Measurements from ENCODE around the gene STMP1. TPM values are rescaled to one million over a fixed set of nuclear protein-coding genes. Genes with fewer than 3 reads are reported as not detected.
A peak's percentile ranks its signal among the peaks of the same experiment; 100 is the strongest.
"Not testable (repeated sequence)": the region's sequence is repeated elsewhere in the genome, so short reads cannot be mapped to it uniquely, and the experiment has no call there.

Gene STMP1
- total RNA-seq = 7.3 and 7.9 TPM in 2 replicates

DNA sequence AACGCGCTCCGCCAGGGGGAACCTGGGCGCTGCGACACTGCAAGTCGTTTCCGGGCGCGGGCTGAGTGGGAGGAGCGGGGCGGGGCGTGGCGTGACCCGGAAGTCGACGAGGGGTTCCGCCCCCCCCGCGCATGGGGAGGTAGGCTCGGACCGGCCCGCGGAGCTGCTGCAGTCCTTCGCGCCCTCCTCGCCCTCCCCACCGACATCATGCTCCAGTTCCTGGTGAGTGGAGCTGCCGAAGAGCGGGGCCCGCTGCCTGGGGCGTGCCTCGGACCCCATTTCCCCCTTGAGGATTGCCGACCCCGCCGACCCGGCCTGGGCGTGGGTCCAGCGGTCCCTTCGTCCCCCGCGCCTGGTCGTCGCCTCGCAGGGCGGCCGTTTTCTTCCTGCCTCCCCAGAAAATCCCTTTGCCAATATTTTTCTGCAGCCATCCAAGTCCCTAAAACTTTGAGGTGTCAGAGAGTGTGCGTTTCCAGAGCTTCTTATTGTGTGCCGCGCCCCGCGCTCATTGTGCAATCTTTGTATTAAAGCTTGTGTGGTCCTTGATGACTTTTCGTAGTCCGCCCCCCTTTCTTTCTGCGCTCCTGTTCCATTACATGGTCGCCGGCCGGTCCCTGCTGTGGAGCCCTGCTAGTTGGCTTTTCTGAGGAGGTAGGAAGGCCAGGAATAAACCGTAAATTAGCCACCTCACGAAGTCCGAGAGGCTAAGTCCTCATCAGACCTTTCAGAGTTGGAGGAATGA is at the start of gene STMP1:
Gene STMP1, plus strand, starts transcription at position 142 of the 742 bp plus-strand sequence.
- DNase-seq = peak; percentile 98

DNA sequence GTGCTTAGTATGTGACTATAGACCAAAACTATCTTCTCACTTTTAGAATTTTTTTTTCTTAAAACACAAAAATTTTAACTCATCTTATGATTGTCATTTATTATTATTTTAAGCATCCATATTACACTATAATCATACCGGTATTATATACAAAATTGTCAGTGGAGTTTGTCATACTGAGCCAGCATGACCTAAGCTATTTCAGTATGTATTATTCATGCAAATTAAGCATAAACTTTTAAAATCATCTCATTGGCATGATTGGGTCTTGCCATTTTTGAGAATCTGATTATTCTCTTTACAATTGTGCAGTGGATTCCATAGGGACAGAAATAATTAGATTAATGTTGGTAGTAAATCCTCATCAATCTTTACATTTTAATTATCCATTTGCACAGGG is 46.2 kb upstream of the STMP1 start:
- DNase-seq = no peak

DNA sequence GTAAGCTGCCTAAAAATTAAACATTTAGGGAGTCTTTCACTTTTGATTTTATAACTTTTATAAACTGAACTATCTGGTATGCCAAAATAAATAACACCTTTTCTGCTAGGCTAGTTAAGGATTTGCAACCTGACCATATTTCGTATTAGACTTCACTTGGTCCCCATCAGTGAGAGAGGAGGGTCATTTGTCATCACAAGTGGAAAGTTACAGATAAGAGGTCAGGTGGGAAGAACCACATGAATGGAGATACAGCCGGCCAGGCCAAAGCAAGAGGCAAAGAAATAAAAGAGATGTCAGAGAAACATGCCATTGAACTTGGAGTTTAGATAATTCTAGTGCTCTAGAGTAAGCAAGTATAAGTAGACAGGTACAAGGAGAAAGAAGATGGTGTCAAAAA is 44.5 kb upstream of the STMP1 start:
- DNase-seq = no peak

DNA sequence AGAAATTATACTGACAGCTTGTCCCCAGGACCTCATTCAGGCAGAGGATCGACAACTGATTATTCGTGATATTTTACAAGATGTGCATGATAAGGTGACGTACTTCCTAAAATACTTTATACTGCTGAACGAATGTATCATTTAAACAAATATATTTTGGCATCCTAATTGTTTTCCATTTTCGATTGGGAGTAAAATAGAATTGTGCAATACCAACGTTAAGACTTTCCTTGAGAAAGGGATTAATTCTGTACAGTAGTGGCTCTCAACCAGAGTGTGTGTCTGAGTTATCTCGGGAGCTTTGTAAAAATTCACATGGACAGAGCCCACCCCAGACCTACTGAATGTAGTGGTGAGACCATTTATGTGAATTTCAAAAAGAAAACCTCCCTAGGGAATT is 43.8 kb upstream of the STMP1 start:
- DNase-seq = no peak

DNA sequence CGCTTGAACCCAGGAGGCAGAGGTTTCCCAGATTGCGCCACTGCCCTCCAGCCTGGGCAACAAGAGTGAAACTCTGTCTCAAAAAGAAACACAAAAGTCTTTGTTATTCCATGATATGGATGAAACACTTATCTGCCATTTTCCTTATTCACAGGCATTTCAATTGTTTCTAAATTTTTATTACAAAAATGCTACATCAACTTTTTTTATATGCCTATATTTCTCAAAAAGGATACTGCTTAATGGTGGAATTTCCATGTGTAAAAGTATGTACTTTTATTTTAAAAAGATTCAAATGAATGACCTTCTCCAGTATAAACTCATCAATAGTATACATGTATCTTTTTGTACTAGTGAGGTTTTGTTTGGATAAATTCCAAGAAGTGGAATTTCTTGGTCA is 41.9 kb upstream of the STMP1 start:
- no peak for DNase-seq

DNA sequence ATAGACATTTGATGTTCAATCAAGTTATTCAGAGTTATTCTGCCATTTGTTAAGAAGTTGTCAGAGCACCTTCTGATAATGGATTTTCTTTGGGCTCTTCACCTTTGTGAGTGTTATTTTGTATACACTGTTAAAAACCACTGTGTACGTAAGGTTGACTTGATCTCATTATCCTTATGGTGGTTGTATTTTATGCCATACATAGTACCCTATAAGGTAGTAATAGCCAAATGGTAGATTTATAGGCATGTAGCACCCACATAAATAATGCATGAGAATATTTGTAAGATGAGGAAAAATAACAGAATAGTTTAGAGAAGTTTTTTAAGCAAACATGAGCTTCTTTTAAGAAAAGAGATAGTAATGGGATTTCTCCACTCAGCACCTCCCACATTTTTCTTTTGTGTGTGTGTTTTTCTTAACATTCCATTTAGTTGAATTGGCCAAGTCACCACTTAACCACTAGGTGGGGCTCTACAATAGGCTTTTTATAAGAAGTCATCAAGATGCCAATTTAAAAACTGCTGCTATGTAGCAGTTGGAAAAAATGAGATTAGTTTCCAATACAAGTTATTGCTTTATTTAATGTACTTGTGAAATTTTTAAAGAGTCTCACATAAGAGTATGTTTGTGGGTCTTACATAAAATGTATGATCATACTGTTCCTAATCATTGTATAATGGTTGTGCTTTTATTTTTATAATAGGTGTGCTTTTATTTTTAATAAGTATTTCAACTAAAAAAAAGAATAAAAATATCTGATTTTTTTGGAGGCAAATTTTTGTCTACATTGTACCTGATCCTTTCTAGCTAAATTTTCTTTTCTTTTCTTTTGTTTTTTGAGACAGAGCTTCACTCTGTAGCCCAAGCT is 41.1 kb upstream of the STMP1 start:
- peak; percentile 85 for DNase-seq

DNA sequence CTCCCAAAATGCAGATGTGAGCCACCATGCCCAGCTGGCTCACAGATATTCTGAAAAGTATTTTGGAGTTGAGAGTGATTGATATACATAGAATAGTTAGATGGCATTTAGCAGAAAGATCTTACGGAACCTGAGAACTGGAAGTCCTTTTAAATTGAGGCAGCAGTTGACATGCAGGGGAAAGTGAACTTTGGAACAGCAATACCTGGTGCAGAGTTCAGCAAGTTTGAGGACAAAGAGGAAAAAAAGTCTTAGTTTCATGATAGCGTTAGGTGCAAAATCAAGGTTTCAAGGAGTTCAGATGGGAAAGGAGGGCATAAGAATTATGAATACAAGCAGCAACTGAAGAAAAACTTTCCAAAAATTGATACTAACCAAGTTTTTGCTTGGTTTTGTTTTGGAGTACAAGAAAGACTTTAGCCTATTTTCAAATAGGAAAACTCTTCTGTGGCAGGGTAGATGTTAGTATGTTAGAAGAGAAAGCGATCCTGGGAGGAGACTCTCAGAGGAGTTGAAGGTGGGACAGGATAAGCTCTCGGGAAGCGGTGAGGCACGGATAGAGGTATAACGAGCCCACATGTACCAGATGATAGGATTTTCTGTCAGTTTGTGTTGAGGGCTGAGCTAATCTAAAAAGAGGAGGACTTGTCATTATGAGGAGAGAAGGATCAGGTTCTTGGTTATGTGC is 28.0 kb upstream of the STMP1 start:
- DNase-seq = no peak

DNA sequence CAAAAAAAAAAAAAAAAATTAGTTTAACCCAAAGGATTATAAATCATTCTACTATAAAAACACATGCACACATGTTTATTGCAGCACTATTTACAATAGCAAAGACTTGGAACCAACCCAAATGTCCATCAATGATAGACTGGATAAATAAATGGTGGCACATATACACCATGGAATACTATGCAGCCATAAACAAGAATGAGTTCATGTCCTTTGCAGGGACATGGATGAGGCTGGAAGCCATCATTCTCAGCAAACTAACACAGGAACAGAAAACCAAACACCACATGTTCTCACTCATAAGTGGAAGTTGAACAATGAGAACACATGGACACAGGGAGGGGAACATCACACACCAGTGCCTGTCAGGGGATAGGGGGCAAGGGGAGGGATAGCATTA is 22.6 kb upstream of the STMP1 start:
- not testable (repeated sequence) for DNase-seq

DNA sequence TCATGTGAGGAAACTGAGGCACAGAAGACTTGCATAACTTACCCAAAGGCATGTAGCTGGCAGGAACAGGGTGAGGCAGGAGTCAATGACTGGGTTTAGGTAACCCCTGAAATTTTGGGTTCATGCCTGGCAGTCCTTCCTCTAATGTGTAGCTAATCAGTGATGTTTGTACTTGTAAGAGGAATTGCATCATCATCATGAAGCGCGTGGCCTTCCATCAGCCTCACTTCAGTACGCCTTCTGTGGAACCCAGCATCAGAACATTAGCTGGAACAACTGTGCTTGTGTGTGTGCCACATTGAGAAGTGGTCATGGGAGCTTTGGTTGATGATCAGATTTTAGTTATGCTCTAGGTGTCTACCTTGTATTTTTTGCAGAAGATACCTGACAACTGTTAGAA is 18.2 kb upstream of the STMP1 start:
- DNase-seq = no peak

DNA sequence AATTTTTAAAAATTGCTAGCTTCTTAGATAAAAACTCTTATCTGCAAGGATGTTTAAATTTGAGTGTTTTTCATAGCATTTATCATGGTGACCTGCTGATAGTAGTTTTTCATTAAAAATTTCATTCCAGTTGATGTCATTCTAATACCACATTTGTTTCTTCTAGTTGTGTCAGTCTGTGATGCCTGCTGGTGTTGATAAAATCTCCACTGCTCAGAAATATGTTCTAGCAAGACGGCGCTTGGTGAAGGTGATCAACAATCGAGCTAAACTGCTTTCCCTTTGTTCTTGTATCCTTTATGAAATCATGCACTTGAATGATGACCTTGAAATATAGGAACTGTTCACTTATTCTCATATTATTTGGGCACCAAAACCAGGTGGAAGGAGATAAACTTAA is 17.6 kb upstream of the STMP1 start:
- no peak for DNase-seq

DNA sequence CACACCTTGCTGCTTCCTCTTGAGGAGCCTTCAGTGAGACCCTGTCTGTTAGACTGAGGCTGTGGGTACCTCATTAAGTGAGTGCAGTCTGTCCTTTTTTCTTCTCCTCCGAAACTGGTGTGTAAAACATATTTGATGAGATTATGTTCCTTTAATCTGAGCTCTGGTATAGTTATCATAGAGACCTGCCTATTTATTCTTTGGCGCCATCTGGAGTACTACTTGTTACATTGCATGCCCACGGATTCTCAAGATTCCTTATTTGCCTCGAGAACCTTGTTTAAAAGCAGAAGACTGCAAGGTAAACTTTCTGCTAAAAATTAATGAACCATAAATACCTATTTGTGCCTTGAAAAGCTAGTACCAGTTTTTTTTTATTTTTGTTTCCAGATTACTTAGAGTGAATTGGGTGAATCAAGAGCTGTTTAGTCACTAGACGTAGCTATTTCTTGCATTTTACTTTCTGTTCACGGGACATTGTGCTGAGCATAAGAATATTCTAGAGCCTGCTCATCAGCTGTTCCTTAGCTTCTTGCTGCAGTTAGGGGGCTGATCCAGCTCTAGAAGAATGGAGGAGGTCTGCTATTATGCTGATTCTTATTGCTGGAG is 16.9 kb upstream of the STMP1 start:
- DNase-seq = peak; percentile 74

DNA sequence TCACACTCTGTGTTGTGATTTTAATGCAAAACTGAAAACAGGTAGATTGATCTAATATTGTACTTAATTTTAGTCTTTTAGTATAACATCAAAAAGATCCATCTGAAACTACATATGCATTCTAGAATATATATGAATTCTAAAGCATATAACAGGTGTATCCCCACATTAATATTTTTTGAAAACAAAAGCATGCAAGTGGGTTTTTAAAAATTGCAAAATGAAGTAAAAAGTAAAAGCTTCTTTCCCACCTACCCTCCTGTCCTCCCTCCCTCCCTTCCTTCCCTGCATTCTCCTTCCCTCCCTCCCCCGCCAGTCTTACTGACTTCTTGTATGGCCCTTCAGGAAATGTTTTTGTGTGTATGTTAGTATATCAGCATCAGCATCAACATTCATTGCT is 14.6 kb upstream of the STMP1 start:
- DNase-seq = no peak

DNA sequence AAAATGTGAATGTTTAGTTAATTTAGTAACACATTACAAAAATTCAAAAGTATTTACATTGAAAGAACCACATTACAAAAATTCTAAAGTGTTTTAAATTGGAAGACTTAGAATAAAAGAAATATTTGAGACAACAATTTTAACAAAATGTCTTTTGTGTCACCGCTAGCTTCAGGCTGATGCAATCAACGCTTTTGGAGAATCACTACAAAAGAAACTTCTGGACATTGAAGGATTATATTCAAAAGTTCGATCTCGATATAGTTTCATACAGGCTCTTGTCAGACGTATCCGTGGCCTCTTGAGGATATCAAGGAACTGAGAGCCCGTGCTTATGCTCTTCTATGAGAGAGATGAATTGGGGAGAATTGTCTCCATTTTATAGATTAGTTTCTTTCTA is 14.1 kb upstream of the STMP1 start:
- DNase-seq = no peak

DNA sequence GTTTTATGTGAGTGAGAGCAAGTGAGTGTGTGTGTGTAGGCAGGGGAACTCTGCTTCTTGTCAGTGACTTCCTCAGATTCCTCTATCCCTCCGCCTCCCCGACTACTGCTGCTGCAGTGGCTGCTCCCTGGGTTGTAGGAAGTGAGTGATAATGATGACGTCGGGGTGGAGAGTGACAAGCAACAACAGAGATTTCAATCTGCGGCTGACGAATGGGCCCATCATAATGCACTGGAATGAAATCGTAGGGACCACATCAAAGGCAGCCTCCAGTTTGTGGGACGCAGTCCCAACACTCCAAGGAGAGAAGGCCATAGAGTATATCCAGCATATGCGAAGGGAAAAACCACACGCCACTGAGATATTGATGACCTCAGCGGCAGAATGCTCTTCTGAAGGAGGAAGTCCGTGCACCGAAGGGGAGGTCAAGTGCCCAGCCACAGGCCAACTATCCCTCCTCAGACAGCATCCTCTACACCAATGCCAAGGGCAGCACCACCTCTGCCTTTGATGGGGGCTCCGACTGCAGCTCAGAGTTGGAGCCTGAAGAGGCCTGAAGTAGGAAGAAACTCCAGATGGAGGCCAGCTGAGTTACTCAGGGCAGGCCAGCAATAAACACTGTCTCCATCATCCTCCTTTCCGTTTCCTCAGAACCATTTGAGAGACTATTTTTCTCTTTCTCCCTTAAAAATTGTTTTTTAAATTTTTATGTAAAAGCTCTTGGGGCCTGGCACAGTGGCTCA is 11.3 kb upstream of the STMP1 start:
- no peak for DNase-seq

DNA sequence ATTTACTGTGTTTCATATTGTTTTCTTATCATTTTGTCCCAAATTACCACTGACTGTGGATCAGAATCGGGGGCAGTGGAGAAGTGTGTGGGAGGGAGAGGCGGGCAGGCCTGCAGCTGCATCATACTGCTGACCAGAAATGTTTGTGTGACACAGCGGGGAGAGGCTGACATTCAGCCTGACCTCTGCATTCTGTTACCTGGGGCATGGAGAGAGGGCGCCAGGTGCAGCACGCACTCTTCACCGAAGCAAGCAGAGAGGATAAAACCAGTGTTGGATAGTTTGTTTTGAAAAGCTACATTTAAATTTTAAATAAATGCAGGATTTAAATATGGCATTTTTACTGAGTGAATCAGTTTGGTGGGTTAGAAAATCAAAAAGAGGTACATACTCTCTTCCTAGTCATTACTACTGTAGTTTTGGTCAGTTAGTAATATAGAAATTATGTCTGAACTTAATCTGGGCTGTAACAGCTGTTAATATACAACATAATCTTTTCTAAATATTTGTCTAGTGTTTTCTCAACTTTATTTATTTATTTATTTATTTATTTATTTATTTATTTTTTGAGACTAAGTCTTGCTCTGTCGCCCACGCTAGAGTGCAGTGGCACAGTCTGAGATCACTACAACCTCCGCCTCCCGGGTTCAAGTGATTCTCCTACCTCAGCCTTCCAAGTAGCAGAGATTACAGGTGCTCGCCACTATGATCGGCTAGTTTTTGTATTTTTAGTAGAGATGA is 8.8 kb upstream of the STMP1 start:
- no peak for DNase-seq

DNA sequence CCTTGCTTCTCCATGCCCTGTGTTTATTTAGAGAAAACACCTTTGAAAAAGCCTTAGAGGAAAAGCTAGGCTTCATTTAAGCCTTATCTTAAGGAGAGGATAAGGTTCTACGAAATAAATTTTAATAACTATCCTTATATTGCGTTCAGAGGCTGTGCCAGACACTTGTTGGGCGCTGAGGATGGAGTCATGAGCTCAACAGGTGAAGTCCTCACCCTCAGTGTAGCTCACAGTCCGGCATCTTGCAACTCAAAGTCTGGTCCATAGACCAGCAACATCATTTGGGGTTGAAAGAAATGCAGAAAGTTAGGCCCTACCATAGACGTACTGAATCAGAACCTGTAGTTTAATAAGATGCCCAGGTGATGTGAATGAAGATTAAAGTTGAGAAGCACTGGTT is 3.8 kb upstream of the STMP1 start:
- no peak for DNase-seq

DNA sequence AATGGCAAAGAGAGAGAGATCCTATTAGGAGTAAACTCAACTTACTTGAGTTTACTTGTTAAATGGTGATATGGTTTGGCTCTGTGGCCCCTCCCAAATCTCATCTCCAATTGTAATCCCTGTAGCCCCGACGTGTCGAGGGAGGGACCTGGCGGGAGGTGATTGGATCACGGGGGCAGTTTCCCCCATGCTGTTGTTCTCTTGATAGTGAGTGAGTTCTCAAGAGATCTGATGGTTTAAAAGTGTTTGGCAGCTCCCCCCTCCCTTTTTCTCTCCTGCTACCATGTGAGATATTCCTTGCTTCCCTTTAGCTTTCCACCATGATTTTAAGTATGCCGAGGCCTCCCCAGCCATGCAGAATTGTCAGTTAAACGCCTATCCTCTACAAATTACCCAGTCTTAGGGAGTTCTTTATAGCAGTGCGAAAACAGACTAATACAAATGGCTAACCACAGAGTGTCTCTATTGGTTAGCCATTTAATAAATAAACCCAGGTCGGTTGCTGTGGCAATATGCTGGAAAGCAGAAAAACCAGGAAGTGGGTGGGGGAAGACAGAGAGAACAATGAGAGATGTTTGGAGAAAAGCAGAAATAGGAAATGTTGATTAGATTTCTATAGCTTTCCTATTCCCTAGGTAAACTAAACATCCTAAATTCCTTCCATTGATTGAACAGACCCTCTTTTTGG is 3.0 kb upstream of the STMP1 start:
- peak; percentile 68 for DNase-seq

DNA sequence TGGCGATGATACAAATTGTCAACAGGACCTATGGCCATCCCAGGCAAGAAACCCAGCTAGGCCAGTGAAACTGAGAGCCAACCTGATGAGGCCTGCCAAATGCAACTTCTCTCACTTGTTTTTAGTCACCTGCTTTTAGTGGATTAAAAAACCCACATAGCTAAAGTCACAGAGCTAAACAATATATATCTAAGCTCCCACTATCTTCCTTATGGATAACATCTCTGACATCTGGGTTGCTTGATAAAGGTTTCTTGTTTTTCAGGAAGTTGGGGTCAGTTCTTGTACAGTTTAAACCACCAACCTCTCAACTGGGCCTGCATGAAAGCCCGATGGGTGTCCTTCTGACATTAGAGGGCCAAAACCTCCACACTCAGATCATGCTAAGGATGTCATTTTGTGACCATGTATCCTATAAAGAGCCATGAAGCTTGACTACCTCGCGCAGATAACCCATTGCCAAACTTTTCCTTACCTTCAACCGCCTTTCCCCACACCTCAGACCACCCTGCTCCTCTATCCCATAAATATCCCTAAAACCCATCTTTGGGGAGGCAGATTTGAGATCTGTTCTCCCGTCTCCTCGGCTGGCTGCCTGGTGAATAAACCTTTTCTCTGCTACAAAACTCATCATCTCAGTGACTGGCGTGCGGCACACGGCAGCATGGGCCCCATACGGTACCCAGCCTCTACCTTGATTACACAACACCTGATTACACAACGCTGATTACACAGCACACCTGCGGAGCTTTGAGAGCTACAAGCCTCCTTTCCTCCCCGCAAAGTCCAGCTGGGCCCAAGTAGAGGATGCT is 797 bp upstream of the STMP1 start:
- no peak for DNase-seq

DNA sequence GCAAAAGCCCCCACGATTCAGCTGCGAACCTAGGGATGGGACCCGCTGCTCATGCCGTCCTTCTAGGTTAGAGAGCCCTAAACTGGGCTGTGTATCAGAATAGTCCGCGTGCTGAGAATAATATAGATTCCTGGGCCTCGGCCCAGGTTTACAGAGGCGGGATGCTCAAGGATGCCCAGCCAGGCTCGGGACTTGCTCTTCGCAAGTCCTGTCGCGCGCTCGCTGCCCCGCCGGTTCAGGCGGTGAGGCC is 266 bp upstream of the STMP1 start:
- no peak for DNase-seq

DNA sequence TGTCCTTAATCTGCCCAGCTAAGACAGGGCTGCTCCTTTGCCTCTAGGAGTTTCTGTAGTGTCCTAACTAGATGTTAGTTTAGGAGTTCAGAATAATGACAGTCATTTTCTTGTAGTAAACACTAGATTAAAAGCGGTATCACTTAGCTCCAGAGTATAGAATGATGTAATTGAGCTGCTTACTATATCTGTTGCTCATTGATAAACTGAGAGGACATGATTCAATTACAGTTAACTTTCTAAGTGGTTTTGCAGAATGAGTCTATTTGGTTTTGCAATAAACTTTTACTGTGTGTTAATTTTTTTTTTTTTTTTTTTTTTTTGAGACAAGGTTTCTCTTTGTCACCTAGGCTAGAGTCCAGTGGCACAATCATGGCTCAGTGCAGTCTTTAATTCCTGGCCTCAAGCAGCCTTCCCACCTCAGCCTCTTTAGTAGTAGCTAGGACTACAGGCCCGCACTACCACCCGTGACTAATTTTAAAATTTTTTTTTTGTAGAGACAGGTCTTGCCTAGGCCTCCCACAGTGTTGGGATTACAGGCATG is 1.8 kb downstream of the STMP1 start:
- DNase-seq = no peak
